H9 (cell line): ENCODE results near the gene CHST8. TPM values are rescaled to one million over a fixed set of nuclear protein-coding genes. Genes with fewer than 3 reads are reported as not detected.

Experiments
- DNase-seq: peaks from one replicate; pipeline ENCODE4 v3.0.0-alpha.2; 2017
- H2AFZ ChIP-seq: one replicate; pipeline ENCODE4 v1.6.1; 2013; ENCODE audit warnings: mild to moderate bottlenecking, low read length, control low read depth, moderate library complexity
- H2AK5ac ChIP-seq: 2 replicates; pipeline ENCODE4 v1.6.1; 2013; ENCODE audit warnings: low read length, control low read depth, mixed read lengths; ENCODE audit not compliant: insufficient read length
- H2BK120ac ChIP-seq: one replicate; pipeline ENCODE4 v1.6.1; 2013; ENCODE audit warnings: low read depth, mild to moderate bottlenecking, low read length, control low read depth, inconsistent platforms; ENCODE audit not compliant: poor library complexity, severe bottlenecking
- H2BK12ac ChIP-seq: 2 replicates; pipeline ENCODE4 v1.6.1; 2013; ENCODE audit warnings: low read length, control low read depth, mixed read lengths, low read depth; ENCODE audit not compliant: insufficient read length
- H2BK15ac ChIP-seq: 2 replicates; pipeline ENCODE4 v1.6.1; 2013; ENCODE audit warnings: low read depth, low read length, control low read depth
- H2BK20ac ChIP-seq: one replicate; pipeline ENCODE4 v1.6.1; 2013; ENCODE audit warnings: low read depth, mild to moderate bottlenecking, low read length, control low read depth, inconsistent platforms; ENCODE audit not compliant: poor library complexity, severe bottlenecking
- H2BK5ac ChIP-seq: 2 replicates; pipeline ENCODE4 v1.6.1; 2013; ENCODE audit warnings: low read length, control low read depth, mixed read lengths; ENCODE audit not compliant: insufficient read length
- H3K14ac ChIP-seq: 2 replicates; pipeline ENCODE4 v1.6.1; 2013; ENCODE audit warnings: low read length, control low read depth; ENCODE audit not compliant: insufficient read depth
- H3K18ac ChIP-seq: 2 replicates; pipeline ENCODE4 v1.6.1; 2013; ENCODE audit warnings: low read depth, mild to moderate bottlenecking, mixed read lengths, low read length, control low read depth; ENCODE audit not compliant: insufficient read length
- H3K23ac ChIP-seq: 2 replicates; pipeline ENCODE4 v1.6.1; 2013; ENCODE audit warnings: low read length, control low read depth, mixed read lengths, low read depth; ENCODE audit not compliant: insufficient read length
- H3K23me2 ChIP-seq: 2 replicates; pipeline ENCODE4 v1.6.1; 2013; ENCODE audit warnings: low read depth, mild to moderate bottlenecking, mixed read lengths, low read length, control low read depth; ENCODE audit not compliant: insufficient read length, poor library complexity, severe bottlenecking
- H3K27ac ChIP-seq: 2 replicates; pipeline ENCODE4 v1.5.1; 2013; ENCODE audit warnings: low read length, control low read depth, mixed read lengths, low read depth; ENCODE audit not compliant: insufficient read length
- H3K27me3 ChIP-seq: 2 replicates; pipeline ENCODE4 v1.6.1; 2013; ENCODE audit warnings: low read length, control low read depth, inconsistent platforms; ENCODE audit not compliant: insufficient read depth
- H3K4ac ChIP-seq: 2 replicates; pipeline ENCODE4 v1.6.1; 2013; ENCODE audit warnings: low read depth, mild to moderate bottlenecking, control low read depth, inconsistent platforms, low read length, moderate library complexity
- H3K4me1 ChIP-seq: 2 replicates; pipeline ENCODE4 v1.6.1; 2013; ENCODE audit warnings: low read length, control low read depth, inconsistent platforms; ENCODE audit not compliant: insufficient read depth
- H3K4me2 ChIP-seq: 2 replicates; pipeline ENCODE4 v1.6.1; 2013; ENCODE audit warnings: low read length, control low read depth, mixed read lengths; ENCODE audit not compliant: insufficient read length, insufficient read depth
- H3K56ac ChIP-seq: 2 replicates; pipeline ENCODE4 v1.6.1; 2013; ENCODE audit warnings: low read depth, mild to moderate bottlenecking, mixed read lengths, low read length, control low read depth; ENCODE audit not compliant: insufficient read length
- H3K79me1 ChIP-seq: 2 replicates; pipeline ENCODE4 v1.6.1; 2013; ENCODE audit warnings: low read depth, mild to moderate bottlenecking, moderate library complexity, low read length, control low read depth, inconsistent platforms; ENCODE audit not compliant: insufficient read depth, poor library complexity, severe bottlenecking
- H3K79me2 ChIP-seq: 2 replicates; pipeline ENCODE4 v1.6.1; 2013; ENCODE audit warnings: low read length, control low read depth, inconsistent platforms; ENCODE audit not compliant: insufficient read depth
- H3K9ac ChIP-seq: 2 replicates; pipeline ENCODE4 v1.6.1; 2013; ENCODE audit warnings: low read length, control low read depth, mixed read lengths; ENCODE audit not compliant: insufficient read length; ENCODE audit errors: extremely low read depth
- H3K9me3 ChIP-seq: one replicate; pipeline ENCODE4 v1.6.1; 2013; ENCODE audit warnings: low read depth, low read length, inconsistent platforms; ENCODE audit not compliant: control insufficient read depth
- H3T11ph ChIP-seq: one replicate; pipeline ENCODE4 v1.6.1; 2013; ENCODE audit warnings: mild to moderate bottlenecking, low read length, control low read depth, inconsistent platforms
- H4K20me1 ChIP-seq: one replicate; pipeline ENCODE4 v1.6.1; 2013; ENCODE audit not compliant: control insufficient read depth, insufficient read length, insufficient read depth
- H4K5ac ChIP-seq: 2 replicates; pipeline ENCODE4 v1.6.1; 2013; ENCODE audit warnings: low read depth, mild to moderate bottlenecking, mixed read lengths, low read length, control low read depth; ENCODE audit not compliant: insufficient read length
- H4K8ac ChIP-seq: replicated peaks from 2 replicates; pipeline ENCODE4 v1.6.1; 2013; ENCODE audit warnings: low read length, control low read depth, mixed read lengths, low read depth; ENCODE audit not compliant: insufficient read length
- H4K91ac ChIP-seq: 2 replicates; pipeline ENCODE4 v1.6.1; 2013; ENCODE audit warnings: low read depth, mild to moderate bottlenecking, moderate library complexity, mixed read lengths, low read length, control low read depth; ENCODE audit not compliant: insufficient read length
- H3K27ac Mint-ChIP-seq, 3 experiments: 2 replicates in 2 of 3; 3 replicates in 1 of 3; pipeline ENCODE4 v1.8.0; 2020 to 2021; ENCODE audit warnings: mixed read lengths in 3 of 3, mild to moderate bottlenecking in 1 of 3, moderate library complexity in 1 of 3
- H3K27me3 Mint-ChIP-seq: 2 replicates; pipeline ENCODE4 v1.8.0; 2021; ENCODE audit warnings: low read depth, mild to moderate bottlenecking, moderate library complexity, mixed read lengths
- H3K36me3 Mint-ChIP-seq, 3 experiments: 2 replicates in 2 of 3; 3 replicates in 1 of 3; pipeline ENCODE4 v1.8.0; 2020 to 2021; ENCODE audit warnings: low read depth in 3 of 3, mixed read lengths in 3 of 3; ENCODE audit not compliant: insufficient read depth in 1 of 3
- H3K4me1 Mint-ChIP-seq, 2 experiments: 2 replicates each; pipeline ENCODE4 v1.8.0; 2020; ENCODE audit warnings: mixed read lengths in 2 of 2
- H3K4me3 Mint-ChIP-seq, 2 experiments: 2 replicates in 1 of 2; 3 replicates in 1 of 2; pipeline ENCODE4 v1.8.0; 2020 to 2021; ENCODE audit warnings: mild to moderate bottlenecking in 2 of 2, mixed read lengths in 2 of 2, moderate library complexity in 1 of 2
- H3K9me3 Mint-ChIP-seq, 2 experiments: 2 replicates in 1 of 2; 3 replicates in 1 of 2; pipeline ENCODE4 v1.8.0; 2020; ENCODE audit warnings: mild to moderate bottlenecking in 2 of 2, mixed read lengths in 2 of 2, moderate library complexity in 1 of 2
- CTCF ChIP-seq: fragments of 200-600 bp; sonication (generic); conservative IDR thresholded peaks from 3 replicates; pipeline ENCODE4 v1.8.0; 2021; ENCODE audit warnings: antibody characterized with exemption, mild to moderate bottlenecking
- WGBS: extraction: QIAGEN DNeasy Blood & Tissue Kit; methylation state at CpG from one replicate; pipeline ENCODE4 v1.1.7; 2013; ENCODE audit warnings: missing lambda C conversion rate, low lambda C conversion rate, mixed read lengths; ENCODE audit not compliant: insufficient read length; ENCODE audit errors: extremely low coverage; 5-methylcytosine and 5-hydroxymethylcytosine counted together
- total RNA-seq: library from RNA; stranded (reverse); gene quantifications from 2 replicates; pipeline ENCODE4 v1.2.1, GENCODE V29; 2021

CHST8 gene
- total RNA-seq, 1 experiment from 2014 or later, result 5.1 TPM

- no peak overlapping the region for H2BK15ac ChIP-seq
- H3K9me3 ChIP-seq, result no peaks in the 10 kb centered on the region
- Mint-ChIP-seq H3K27me3 (peaks cover 9% of the 10 kb centered on the region), H3K9me3 (no peaks in the 10 kb centered on the region), H3K4me1 (peaks cover 28 to 35% of the 10 kb centered on the region in 2 experiments), H3K27ac (peak overlapping the region; percentile 53 to 92 (median 87); a peak in 3 of 7 replicates), H3K36me3 (peaks cover 0 to 6% (median 5%) of the 10 kb centered on the region in 3 experiments; a peak in 6 of 7 replicates), H3K4me3 (peak overlapping the region; percentile 81 to 86)
- H4K20me1 ChIP-seq, result no peaks in the 10 kb centered on the region
- H2AFZ ChIP-seq, result no peak overlapping the region
- H3K23ac ChIP-seq, result no peak overlapping the region
- H3K27me3 ChIP-seq, result no peaks in the 10 kb centered on the region
- H3K14ac ChIP-seq, result peak overlapping the region; percentile 74; the same call in 1 of the 2 replicates
- peak overlapping the region; percentile 41 for H3K9ac ChIP-seq
- peaks cover 6% of the 10 kb centered on the region; the same call in 1 of the 2 replicates for H3K4me1 ChIP-seq
- H3K79me2 ChIP-seq, result no peaks in the 10 kb centered on the region
- peaks cover 13% of the 10 kb centered on the region for H3K23me2 ChIP-seq
- H3K4ac ChIP-seq, result no peak overlapping the region
- no peak overlapping the region for H2AK5ac ChIP-seq
- H2BK12ac ChIP-seq, result no peak overlapping the region
- H3K27ac ChIP-seq, result no peak overlapping the region
- no peak overlapping the region for H2BK120ac ChIP-seq
- no peak overlapping the region for H3T11ph ChIP-seq
- H3K56ac ChIP-seq, result no peak overlapping the region
- H3K4me2 ChIP-seq, result peak overlapping the region; percentile 34
- H4K5ac ChIP-seq, result no peak overlapping the region
- no peak overlapping the region for H2BK20ac ChIP-seq
- DNase-seq, result peak; percentile 60
- no CpG with 5 or more reads among the region's 32 CpGs for WGBS
- H4K91ac ChIP-seq, result no peak overlapping the region
- no peak overlapping the region for H4K8ac ChIP-seq
- H3K79me1 ChIP-seq, result no peaks in the 10 kb centered on the region
- TF ChIP-seq CTCF, result no peak
- no peak overlapping the region for H2BK5ac ChIP-seq
- peak overlapping the region; percentile 66 for H3K18ac ChIP-seq
These were observed 173.1 kb downstream of the CHST8 start for GRCh38 chr19:33794683-33795369.
